HG03060 (cell line): ENCODE data around the gene DICER1.

Experiments
- ATAC-seq: cut with Tn5 transposase; IDR thresholded peaks from one replicate; pipeline ENCODE4 v1.9.1; 2021; ENCODE audit warnings: low read depth, moderate number of reproducible peaks; ENCODE audit not compliant: unreplicated experiment

The DICER1 gene

DNA sequence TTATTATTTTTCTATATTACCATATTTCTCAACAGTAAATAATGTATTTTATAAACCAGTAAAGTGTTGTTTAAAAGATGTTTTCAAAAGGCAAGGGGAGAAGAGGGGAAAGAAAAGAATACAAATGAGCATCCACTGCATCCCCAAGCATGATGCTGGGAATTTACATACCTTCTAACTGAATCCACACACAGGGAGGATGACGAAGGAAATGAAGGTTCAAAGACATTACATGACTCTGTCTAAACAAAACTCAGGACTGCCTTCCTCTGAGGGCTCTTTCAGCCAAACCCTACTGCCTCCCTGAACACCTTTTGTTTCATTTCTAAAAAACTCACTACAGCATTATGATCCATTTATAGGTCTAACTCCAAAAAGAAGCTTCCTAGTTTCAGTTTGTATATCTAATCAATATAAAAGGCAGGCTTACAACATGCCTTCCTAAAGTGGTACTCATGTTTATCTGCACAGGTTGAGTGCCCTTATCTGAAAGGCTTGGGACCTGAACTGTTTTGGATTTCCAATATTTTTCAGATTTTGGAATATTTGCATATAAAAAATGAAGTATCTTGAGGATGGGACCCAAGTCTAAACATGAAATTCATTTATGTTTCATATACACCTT, 30.3 kb downstream of the DICER1 start:
- ATAC-seq = no peak

DNA sequence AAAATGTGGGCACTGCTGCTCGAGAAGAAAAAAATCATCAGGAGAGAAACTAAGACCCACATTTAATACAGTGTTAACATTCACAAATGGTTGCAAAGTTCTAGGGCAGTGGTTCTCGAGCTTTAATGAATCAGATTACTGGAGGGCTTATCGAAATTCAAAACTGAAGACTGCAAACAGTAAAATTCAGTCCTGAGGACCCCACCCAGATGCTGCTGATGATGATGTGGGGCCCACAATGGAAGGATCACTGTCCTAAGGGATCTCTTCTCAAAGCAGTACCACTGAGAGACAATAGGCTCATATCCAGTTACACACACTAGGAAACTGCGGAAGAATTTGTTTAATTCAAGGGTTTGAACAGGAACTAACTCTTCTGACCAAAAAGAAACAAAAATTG, 31.4 kb downstream of the DICER1 start:
- no peak for ATAC-seq

DNA sequence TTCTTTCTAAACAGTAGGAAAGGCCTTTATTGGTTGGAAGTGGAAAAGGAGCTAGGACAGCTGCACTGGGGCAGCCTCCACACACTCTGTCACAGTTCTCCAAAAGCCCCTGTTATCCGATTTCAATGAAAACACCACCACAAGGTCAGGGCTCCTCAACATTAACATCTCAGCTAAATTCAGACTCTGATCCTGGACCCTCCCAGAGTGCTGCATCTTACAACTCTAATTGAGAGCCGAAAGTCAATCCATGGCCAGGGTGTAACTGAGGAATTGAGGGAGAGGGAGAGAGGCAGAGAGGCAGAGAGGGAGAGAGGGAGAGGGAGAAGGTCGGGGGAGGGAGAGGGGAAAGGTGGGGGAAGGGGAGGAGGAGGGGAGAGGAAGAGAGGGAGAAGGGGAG, 32.1 kb downstream of the DICER1 start:
- no peak for ATAC-seq

DNA sequence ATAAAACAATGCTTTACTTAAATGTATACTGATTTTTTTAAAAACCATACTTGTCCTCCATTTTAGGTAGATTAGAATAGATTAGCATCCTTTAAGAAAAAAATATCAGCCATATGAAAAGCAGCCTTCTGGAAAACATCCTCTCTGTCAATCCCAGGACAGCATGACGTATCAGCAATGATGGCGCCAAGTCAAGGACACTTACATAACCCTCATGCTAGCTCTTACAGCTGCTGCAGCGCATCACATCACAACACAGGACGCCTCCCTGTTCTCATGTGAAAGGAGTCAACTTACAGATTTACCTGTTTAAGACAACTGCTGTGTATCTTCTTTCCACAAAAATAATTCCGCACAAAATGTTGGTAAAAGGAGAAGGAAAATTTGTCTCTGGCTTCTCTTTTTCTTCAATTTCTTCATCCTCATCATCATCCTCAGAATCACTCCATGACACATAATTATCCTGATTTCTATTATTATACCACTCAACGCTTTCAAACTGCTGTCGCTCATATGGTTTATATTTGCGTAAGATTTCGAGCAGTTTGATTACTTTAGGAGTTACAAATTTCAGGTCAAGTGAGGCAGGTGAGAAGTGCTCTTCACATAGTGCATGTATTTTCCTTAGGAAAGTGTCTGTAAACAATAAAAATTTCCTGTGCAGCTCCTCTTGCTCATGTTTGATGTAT, 33.3 kb downstream of the DICER1 start:
- ATAC-seq = no peak

DNA sequence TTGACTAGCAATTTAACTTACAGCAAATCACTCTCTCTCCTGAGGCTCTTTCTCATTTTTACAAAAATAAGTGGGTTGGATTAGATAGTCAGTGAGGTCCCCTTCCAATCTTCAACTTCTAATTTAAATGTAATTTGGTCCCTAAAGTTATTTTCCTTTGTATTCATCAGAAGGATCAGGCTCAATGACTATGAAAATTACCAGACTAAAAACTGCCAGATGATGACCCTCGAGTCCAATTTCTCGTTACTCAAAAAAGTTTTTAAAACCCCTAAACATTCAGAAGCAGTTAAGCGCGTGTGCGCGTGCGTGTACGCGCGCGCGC, 34.7 kb downstream of the DICER1 start:
- ATAC-seq = no peak

DNA sequence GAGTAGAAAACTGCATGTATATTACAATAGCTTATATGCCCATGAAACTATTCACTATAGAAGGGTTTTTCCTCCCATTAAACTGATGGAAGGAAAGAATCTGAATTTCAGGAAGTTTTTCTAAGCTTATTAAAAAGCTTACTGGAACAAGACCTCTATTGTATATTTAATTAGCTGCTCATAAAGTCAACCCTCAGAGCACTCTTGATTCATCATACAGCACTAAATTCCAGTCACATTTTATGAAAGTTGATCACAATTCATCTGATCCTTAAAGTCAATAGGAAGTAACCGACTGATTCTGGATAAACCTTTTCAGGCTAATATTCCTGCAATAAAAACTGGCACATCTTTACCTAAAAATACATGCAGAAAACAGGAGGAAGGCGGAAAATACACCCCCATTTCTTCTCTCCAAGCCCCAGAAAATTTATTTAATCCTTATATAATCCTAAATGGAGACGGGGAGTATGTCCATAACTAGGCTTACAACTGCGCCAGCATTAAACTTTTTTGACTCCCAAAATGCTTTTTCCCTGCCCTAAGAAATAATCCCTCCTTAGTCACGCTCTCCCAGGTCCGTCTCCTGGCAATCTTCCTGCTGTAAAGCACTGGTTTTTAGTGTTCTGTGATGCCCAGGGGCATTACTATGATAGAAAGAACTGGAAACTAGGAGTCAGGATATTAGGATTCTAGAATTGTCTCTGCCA, 35.3 kb downstream of the DICER1 start:
- ATAC-seq = no peak

DNA sequence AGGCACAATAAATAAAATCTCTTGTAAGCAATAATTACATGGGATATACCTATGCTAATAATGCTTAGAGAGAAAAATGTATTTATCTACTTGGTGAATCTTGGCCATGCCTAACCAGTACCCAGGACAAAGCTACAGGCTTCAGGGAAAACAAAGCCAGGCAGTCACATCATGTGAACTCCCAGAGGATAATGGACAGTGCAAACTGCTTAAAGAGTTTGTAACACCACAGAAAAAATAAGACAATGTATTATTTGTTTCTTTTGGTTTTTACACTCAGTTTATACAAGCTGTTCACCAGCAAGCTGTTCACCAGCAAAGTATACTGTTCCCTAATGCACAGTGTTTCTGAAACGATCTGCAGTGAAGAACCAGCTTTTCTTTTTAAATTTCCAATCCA, 38.0 kb downstream of the DICER1 start:
- no peak for ATAC-seq

DNA sequence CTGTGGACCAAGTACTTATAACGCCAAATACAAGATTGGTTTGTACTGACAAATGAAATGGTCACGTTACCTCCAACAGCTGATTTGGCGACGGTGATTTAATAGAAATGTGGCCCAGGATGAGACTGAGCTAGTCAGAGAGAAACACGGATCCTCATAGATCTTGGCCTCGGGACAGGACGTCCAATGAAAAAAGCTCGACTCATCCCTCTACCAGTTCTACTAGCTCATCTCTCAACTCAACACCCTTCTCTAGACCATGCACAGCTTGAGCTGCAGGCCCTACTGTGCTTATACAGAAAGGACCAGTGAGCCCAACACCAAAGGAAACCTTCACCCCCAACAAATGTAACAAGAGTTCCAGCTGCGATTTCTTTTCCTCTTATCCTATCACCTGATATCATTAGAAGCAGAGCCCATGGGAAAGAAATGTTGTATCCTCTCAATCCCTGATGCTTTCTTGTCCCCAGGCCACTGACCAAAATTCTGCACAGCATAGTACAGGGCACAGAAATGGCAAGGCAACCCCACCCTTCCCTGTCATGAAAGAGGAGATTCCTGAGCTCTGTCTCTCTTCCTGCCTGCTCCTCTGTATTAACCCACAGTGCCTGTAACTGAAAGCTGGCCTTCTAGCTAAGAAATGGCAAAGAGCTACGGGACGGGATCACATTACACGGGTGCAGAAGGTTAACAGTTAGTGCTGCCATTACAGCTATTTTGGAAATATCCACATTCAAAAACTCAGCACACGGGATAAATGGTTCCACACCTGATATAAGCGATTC, 39.2 kb downstream of the DICER1 start:
- ATAC-seq = no peak

DNA sequence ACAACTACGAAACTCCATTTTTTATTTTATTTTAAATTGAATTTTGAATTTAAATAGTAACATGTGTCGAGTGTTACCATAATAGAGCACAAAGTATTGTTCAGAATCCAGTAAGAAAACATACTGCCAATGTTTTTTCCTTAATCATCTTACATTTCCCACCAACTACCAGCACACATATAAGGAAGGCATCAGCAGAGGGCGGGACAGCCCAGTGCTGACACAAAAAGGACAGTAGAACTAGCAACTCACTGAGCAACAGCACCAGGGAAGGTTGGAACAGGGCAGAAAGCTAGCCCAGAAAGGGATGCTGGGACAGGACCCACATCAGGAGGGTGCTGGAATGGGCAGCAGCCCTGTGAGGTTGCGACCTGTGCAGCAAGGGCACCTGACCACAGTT, 43.9 kb downstream of the DICER1 start:
- no peak for ATAC-seq

DNA sequence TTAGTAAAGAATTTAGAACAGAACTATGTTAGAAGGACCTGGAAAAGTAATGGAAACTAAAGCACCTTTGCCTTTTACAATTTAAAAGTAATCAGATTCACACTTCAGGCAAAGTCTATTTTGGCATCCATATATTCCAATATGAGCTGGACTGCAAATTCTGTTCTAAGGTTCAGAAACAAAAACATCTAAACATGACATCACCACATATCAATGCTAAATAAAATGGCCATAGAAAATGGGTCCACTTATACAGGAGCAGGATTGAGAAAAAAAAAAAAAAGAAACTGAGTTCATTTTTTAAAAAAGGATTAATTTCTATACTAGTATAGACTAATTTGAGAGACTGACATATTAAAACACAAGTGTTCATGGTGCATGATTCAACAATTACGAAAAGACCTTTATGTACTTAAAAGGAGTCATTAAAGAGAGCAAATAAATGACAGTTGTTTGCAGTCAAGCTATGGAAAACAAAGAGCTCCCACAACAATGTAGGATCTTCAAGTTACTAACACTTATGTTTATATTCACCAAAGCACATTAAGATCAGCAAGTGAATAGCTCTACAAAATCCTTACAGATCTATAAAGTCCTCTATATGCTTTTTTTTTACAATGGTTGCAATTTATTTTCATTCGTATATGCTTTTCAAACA, 45.7 kb downstream of the DICER1 start:
- no peak for ATAC-seq

DNA sequence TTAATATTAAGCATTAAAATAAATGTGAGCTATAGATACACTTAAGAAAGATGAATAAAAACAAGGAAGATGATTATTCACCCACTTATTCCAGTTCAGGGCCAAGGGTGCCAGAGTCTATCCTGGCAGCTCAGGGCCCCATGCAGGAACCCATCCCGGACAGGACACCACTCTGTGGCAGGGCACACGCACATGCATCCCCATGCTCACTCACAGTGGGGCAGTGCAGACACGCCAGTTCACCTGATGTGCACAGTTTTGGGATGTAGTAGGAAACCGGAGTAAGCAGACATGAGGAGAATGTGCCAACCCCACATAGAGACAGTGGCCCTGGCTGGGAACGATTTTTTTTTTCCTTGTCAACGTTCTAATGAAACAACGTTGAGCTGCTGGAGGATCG, 47.2 kb downstream of the DICER1 start:
- ATAC-seq = no peak

DNA sequence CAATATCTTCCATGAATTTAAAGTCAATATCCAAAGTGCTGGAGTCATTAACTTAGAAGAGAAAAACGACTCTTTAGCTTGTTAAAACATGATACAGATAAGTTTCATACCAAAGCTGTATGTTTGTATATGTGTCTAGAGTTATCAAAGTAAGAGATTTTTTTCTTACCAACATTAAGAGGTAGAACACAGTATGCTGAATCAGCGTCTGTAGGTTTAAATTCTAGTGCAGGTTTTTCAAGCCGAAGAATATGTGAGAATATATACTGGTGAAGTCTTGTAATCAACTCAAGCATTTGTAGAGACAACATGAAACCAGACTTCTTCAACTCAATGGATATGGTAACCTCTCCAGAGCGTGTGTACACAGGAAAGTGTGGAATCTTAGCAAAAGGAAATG, 49.6 kb downstream of the DICER1 start:
- ATAC-seq = no peak

DNA sequence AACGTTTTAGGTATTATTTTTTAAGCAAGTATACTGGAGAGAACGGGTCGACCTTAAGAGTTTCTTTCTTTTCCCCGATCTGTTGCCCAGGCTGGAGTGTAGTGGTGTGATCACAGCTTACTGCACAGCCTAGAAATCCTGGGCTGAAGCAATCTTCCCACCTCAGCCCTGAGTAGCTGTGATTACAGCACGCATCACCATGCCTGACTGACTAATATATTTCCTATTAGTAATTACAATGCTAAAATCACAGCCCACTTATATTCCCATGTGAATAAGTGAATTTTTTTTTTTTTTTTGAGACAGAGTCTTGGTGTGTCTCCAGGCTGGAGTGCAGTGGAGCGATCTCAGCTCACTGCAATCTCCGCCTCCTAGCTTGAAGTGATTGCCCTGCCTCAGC, 50.4 kb downstream of the DICER1 start:
- ATAC-seq = no peak

DNA sequence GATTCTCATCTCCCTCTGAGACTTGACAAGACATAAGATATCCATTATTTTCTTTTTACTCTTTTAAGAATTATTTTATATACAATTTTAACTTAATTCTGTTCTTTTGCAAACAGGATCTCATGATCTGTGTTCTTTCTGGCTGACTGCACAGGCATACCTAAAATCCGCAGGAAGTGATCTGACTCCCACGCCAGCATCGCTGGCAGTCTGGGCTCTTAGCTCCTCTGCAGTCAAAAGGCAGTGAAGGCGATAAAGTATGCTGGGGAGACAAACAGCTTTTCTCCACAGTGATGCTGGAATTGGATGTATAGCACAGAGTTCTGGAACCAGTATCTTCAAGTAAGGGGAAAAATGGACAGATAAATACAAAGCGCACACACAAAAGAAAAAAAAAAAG, 52.4 kb downstream of the DICER1 start:
- ATAC-seq = no peak

DNA sequence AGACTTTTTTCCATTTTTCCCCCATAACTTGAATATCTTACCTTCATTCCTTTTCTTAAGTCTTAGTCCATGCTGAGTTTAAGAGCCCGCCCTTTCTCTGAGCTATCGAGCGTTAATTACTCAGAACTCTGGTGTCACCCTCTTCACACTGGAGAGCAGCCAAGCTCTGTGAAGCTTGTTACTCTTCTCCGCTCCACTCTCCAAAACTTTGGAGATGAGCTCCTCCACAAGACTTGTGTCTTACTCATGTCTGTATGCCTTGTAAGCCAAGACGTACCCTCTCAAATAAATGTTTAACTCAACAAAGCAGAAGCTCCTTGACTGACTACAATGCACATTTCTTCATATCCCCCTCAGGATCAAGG, 54.7 kb downstream of the DICER1 start:
- ATAC-seq = no peak

DNA sequence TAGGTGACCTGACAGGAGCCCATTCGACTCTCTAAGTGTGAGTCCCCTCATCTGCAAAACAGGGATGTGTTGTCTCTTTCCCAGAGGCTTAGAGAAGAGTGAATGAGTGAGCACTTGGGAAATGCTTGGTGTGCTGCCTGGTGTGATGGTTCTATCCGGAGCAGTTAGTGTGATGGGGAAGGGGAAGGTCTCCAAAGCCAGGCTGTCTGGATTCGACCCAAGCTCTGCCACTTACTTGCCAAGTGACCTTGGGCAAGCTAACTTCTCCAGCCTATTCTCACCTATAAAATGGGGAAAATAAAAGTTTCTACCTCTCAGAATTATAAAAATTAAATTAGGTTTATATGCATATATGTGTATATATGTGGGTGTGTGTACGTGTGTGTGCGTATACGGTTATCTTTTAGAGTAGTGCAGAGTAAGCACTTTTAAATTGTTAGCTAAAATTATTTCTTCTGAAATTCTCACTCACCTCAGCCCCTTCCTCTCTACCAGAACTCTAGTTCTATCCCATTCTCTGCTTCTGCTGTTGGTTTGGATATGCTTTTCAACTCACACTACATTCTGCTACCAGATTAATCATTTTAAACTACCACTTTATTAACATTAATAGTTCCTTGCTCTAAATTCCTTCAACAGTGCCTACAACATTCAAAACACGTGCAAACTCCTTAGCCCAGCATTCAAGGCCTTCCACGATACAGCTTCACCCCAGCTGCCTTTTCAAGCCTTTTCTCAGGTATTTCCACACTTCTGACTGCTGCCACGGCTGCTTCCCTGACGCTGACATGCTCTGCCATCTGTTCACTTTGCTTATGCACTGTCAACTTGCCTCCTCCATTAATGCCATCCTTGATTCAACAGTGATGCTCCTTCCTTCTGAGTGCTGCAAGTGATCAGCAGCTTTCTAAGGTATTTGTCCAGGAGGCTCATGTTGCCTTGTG, 55.3 kb downstream of the DICER1 start:
- no peak for ATAC-seq

DNA sequence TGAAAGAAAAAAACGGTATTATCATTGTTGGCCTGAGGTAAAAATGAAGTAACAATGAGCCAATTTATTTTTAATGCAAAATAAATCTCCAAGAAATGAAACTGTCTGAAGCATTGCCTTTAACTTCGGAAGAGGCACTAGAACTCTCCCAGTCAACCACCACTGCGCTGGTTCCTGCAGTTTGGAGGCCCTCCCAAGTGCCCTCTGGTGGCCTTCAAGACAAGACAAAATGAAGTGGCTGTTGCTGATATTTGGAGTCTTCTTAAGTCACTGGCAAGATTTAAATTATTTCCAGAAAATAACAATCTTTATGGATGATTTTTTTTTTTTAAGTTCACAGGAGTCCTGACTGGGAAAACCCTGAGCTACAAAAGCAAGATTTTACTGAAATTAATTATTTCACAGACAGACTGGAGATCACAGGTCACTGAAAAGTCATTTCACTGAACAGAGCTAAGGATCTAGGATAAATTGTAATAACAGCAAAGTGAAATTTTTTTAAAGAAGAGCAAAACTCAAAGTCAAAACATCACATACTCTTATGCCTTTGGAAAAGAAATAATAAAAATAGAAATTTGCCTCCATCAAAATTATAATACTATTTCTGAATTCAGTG, 58.2 kb downstream of the DICER1 start:
- ATAC-seq = no peak

DNA sequence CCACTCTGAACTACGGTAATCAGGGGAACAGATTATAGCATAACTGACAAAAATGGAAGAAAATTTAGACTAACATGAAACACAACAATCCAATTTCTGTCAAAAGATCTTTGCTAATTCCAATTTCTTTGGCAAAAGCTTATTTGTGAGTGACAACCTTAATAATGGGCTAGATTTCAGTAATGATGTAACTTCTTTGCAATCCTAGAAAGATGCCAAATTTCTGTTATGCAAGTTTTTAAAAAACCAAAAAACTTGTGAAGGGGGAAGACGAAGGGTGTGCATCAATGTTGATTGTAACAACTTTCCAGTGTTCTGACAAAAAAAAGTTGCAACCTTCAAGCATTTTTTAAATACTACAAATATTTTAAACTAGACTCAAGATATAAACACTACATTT, 59.9 kb downstream of the DICER1 start:
- ATAC-seq = no peak

DNA sequence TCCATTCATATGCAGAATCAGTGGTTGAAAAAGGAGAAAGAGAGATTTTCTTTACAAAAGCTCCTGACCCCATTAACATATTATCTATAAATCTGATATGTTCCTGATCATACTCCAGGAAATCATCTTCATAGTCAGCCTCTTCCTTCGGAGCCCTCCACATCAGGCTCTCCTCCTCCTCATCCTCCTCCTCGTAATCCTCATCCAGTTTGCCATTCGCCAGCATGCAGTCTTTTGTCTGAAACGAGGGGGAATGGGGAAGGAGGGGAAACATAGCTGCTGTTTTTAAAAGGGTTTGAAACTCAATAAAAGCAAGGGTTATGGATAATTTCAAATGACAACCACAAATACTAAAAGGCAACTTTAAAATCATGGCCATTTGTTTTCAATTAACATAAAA, 60.9 kb downstream of the DICER1 start:
- no peak for ATAC-seq
